Inflammatory macrophage (primary cell): ENCODE measurements around the gene SELENOH.
"Not testable (repeated sequence)": the region's sequence is repeated elsewhere in the genome, so short reads cannot be mapped to it uniquely, and the experiment has no call there.

Experiments
- DNase-seq, 2 donors: peaks; one replicate each; pipeline ENCODE4 v3.0.0-alpha.2; 2020 to 2022
- total RNA-seq, 18 experiments: gene quantifications; one replicate each; lab custom pipeline; 2026; ENCODE audit warnings: mixed read lengths in 6 of 18, inconsistent platforms in 2 of 18; lab: John Stamatoyannopoulos, UW

Gene SELENOH
- 3.1 to 23.9 (median 10.5) reads per million in 18 experiments for total RNA-seq

GRCh38 chr11:57741132-57742086, at the start of gene SELENOH:
TSS of gene SELENOH (plus strand) at chr11:57741491. CDS start at chr11:57741596, 105 bp downstream.
- DNase-seq = peak; percentile 98 to 99

- DNase-seq = no peak
Measured at GRCh38 chr11:57698843-57699365, 42.4 kb upstream of the SELENOH start.

GRCh38 chr11:57699813-57700212, 41.5 kb upstream of the SELENOH start:
- no peak for DNase-seq

- no peak for DNase-seq
Measured at GRCh38 chr11:57700425-57700824, 40.9 kb upstream of the SELENOH start.

GRCh38 chr11:57703341-57703740, 38.0 kb upstream of the SELENOH start:
- no peak for DNase-seq

GRCh38 chr11:57704932-57705331, 36.4 kb upstream of the SELENOH start:
- DNase-seq = no peak

- not testable (repeated sequence) for DNase-seq
Measured at GRCh38 chr11:57705432-57705831, 35.9 kb upstream of the SELENOH start.

- DNase-seq = no peak
Measured at GRCh38 chr11:57709802-57710367, 31.4 kb upstream of the SELENOH start.

GRCh38 chr11:57711414-57712255, 29.7 kb upstream of the SELENOH start, which contains the start of gene MED19:
TSS of gene MED19 (minus strand) at chr11:57712215. CDS start at chr11:57712179, 36 bp downstream.
- DNase-seq = peak; percentile 37 to 70

- peak; percentile 98 to 99 for DNase-seq
Measured at GRCh38 chr11:57712256-57713150, 28.8 kb upstream of the SELENOH start, which contains the start of gene TMX2. TSS of gene TMX2 (plus strand) at chr11:57712593. CDS start at chr11:57712619, 26 bp downstream.

GRCh38 chr11:57713835-57714234, 27.5 kb upstream of the SELENOH start:
- no peak for DNase-seq

GRCh38 chr11:57716726-57717125, 24.6 kb upstream of the SELENOH start:
- not testable (repeated sequence) for DNase-seq

- no peak for DNase-seq
Measured at GRCh38 chr11:57727185-57727584, 14.1 kb upstream of the SELENOH start.

- no peak for DNase-seq
Measured at GRCh38 chr11:57728829-57729228, 12.5 kb upstream of the SELENOH start.

- no peak for DNase-seq
Measured at GRCh38 chr11:57729479-57729878, 11.8 kb upstream of the SELENOH start.

GRCh38 chr11:57732661-57733060, 8.6 kb upstream of the SELENOH start:
- no peak for DNase-seq

GRCh38 chr11:57735619-57736298, 5.5 kb upstream of the SELENOH start:
- no peak for DNase-seq

- DNase-seq = no peak
Measured at GRCh38 chr11:57742087-57742452, 779 bp downstream of the SELENOH start.

- no peak for DNase-seq
Measured at GRCh38 chr11:57744357-57744756, 3.1 kb downstream of the SELENOH start.

GRCh38 chr11:57745206-57745605, 3.9 kb downstream of the SELENOH start:
- DNase-seq = no peak

- DNase-seq = no peak
Measured at GRCh38 chr11:57746920-57747319, 5.6 kb downstream of the SELENOH start.
